ENCODE results near the gene ZBTB7B.

DNA sequence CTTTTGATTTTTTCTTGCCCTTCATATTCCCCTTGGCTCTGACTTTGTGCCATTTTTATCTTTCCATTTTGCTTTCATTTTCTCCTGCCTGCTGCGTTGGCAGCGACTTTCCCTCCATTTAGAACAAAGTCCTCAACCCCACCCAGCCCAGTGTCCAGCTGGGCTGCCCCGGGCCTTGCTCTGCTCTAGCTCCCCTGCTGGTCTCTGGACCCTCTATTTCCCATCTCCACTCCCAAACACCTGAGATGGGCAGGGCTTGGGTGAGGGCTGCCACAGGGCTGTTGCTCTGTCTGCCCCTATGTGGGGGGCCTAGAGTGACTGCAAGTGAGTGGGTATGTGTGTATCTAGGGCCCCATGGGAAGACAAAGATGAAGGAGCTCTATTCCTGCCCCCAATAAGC lies 41.2 kb downstream of the ZBTB7B start:
- TF ChIP-seq, protein P1, sequence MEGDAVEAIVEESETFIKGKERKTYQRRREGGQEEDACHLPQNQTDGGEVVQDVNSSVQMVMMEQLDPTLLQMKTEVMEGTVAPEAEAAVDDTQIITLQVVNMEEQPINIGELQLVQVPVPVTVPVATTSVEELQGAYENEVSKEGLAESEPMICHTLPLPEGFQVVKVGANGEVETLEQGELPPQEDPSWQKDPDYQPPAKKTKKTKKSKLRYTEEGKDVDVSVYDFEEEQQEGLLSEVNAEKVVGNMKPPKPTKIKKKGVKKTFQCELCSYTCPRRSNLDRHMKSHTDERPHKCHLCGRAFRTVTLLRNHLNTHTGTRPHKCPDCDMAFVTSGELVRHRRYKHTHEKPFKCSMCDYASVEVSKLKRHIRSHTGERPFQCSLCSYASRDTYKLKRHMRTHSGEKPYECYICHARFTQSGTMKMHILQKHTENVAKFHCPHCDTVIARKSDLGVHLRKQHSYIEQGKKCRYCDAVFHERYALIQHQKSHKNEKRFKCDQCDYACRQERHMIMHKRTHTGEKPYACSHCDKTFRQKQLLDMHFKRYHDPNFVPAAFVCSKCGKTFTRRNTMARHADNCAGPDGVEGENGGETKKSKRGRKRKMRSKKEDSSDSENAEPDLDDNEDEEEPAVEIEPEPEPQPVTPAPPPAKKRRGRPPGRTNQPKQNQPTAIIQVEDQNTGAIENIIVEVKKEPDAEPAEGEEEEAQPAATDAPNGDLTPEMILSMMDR (IDR thresholded peaks at IDR 0.05; ENCODE audit: low read depth, low read length), result no peak
- no peak for TF ChIP-seq EZH2phosphoT487 (IDR thresholded peaks at IDR 0.05; ENCODE audit: low read depth)
